ENCODE data around the gene DENND4A. TPM values are rescaled to one million over a fixed set of nuclear protein-coding genes. Genes with fewer than 3 reads are reported as not detected.
A peak's percentile ranks its signal among the peaks of the same experiment; 100 is the strongest.
"Not testable (repeated sequence)": the region's sequence is repeated elsewhere in the genome, so short reads cannot be mapped to it uniquely, and the experiment has no call there.

Gene DENND4A
- total RNA-seq, 2 donors from 2014 or later: 48.2 to 61.2 TPM

DNA sequence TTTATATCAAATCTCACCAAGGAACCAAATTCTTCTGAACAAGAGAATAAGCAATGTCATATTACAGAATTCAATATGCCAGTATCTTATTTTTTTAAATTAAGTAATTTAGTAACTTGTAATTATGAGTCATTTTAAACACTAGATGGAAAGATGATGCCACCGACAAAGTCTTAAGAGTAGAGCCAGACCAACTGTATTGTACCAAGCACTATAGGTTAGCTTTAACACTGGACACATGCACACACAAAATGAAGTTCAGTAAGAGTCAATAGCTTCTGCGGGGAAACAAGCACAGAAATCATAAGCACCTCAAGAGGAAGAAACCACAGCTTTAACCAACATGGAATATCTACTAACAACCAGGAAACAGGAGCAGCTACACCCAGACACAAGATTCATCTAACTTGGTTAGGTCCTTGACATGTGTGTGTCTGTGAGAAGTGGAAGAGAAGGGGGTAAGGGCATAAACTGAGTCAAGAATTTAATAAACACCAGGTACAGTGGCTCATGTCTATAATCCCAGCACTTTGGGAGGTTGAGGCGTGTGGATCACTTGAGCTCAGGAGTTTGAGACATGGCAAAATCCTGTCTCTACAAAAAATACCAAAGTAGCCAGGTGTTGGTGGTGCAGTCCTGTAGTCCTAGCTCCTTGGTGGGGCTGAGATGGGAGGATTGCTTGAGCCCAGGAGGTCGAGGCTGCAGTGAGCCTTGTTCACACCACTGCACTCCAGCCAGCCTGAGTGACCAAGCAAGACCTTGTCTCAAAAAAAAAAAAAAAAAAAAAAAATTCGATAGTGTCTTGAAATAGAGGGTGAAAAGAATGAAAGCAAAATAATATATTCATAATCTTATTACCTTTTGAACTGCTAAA lies 28.9 kb downstream of the DENND4A start:
- no peak overlapping the region for H3K27ac Mint-ChIP-seq
- peak; percentile 27 for ATAC-seq (replicated peaks)
- peaks cover 26% of the 10 kb centered on the region for H3K4me1 Mint-ChIP-seq
- H3K36me3 Mint-ChIP-seq (ENCODE audit: low read depth): peaks cover 42% of the 10 kb centered on the region
- no peak overlapping the region for H3K4me3 Mint-ChIP-seq
- H3K9me3 Mint-ChIP-seq: no peaks in the 10 kb centered on the region
- H3K27me3 Mint-ChIP-seq: no peaks in the 10 kb centered on the region

DNA sequence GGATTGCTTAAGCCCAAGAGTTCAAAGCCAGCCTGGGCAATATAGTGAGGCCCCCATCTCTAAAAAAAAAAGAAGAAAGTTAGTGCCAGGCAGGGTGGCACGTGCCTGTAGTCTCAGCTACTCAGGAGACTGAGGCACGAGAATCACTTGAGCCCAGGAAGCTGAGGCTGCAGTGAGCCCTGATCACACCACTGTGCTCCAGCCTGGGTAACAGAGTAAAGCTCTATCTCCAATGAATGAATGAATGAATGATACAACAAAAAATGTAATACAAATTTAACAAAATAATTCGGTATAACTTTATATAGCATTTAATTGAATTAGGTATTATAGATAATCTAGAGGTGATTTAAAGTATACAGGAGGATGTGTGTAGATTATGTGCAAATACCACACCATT lies 29.7 kb downstream of the DENND4A start:
- Mint-ChIP-seq H3K9me3 (no peaks in the 10 kb centered on the region), H3K27me3 (no peaks in the 10 kb centered on the region), H3K36me3 (ENCODE audit: low read depth) (peaks cover 45% of the 10 kb centered on the region), H3K4me1 (peaks cover 23% of the 10 kb centered on the region), H3K4me3 (no peak overlapping the region), H3K27ac (no peak overlapping the region)
- ATAC-seq (replicated peaks): no peak

DNA sequence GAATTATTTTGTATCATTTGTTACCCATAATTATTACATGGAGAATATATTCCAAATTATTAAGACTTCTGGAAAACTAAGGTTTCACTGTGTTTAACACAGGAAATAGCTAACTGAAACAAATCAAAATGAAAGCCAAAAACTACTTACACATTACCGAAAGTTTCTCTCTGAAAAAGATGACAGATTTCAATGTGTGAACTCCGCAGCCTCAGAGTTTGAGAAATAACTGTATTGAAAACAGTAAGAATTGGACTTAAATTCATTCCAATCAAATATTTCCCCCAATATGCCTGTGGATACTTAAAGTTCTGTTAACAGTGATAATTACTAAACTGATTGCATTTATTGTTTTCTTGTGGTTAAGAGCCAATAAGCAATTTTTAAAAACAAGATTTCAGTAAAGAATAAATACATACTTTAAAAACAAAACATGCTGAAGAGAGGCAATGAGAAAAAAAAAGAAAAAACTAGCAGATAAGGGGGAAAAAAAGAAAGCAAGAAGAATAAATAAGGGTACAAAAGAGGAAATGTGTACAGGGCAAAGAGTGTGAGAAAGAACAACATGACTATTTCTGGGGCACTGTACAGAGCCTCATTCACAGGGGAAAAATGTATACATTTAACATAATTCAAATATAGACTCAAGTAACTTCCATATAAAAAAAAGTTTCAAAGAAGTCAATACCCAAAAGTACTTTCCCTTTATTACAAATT lies 30.7 kb downstream of the DENND4A start:
- Mint-ChIP-seq H3K27ac (peak overlapping the region; percentile 81), H3K9me3 (no peaks in the 10 kb centered on the region), H3K36me3 (ENCODE audit: low read depth) (peaks cover 45% of the 10 kb centered on the region), H3K4me3 (peak overlapping the region; percentile 51), H3K4me1 (peaks cover 17% of the 10 kb centered on the region), H3K27me3 (no peaks in the 10 kb centered on the region)
- ATAC-seq (replicated peaks): peak; percentile 81

DNA sequence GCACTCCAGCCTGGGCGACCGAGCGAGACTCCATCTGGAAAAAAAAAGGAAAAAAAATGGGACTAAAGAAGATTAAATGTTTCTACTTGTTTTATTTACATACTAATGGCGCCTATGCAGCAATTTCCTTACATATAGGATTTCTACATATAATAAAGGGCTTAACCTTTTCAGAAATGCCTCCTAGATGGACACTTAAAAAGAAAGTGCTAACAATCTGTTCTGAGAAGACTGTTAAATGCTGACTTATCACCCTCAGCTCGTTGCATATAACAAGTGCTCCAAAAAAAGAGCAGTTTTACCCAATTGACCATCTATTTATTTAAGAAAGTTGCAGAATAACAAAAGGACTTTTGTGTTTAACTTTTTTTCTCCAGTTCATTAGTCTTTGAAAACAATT lies 32.7 kb downstream of the DENND4A start:
- peaks cover 61% of the 10 kb centered on the region for H3K36me3 Mint-ChIP-seq (ENCODE audit: low read depth)
- H3K4me1 Mint-ChIP-seq: peaks cover 11% of the 10 kb centered on the region
- no peaks in the 10 kb centered on the region for H3K27me3 Mint-ChIP-seq
- no peak overlapping the region for H3K27ac Mint-ChIP-seq
- H3K4me3 Mint-ChIP-seq: no peak overlapping the region
- H3K9me3 Mint-ChIP-seq: no peaks in the 10 kb centered on the region
- no peak for ATAC-seq (replicated peaks)

DNA sequence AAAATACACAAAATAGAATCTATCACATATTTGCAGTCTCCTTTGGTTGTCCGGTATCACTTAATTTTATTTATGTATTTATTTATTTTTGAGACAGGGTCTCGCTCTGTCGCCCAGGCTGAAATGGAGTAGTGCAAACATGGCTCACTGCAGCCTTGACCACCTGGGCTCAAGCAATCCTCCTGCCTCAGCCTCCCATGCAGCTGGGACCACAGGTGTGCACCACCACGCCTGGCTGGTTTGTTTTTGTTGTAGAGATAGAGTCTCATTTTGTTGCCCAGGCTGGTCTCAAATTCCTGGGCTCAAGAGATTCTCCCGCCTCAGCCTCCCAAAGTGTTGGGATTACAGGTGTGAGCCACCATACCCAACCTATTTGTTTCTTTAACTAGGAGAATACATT lies 33.9 kb downstream of the DENND4A start:
- Mint-ChIP-seq H3K4me1 (peaks cover 11% of the 10 kb centered on the region), H3K9me3 (no peaks in the 10 kb centered on the region), H3K36me3 (ENCODE audit: low read depth) (peaks cover 65% of the 10 kb centered on the region), H3K27me3 (no peaks in the 10 kb centered on the region), H3K4me3 (no peak overlapping the region), H3K27ac (no peak overlapping the region)
- no peak for ATAC-seq (replicated peaks)

DNA sequence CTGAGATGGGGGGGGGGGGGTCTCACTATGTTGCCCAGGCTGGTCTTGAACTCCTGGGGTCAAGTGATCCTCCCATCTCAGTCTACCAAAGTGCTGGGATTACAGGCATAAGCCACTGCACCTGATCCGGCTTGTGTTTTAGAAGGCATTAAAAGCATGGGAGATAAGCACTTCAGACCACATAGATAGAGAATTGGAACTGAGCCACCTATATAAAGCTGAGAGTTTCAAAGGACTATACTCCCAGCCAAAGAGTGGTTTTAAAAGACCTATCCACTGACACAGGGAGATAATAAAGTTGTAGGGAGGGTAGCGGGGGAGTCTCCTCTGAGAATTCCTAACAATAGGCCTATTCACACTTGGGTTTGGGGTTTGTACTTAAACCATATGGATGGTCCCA lies 34.8 kb downstream of the DENND4A start:
- ATAC-seq (replicated peaks): no peak
- peaks cover 69% of the 10 kb centered on the region for H3K36me3 Mint-ChIP-seq (ENCODE audit: low read depth)
- no peaks in the 10 kb centered on the region for H3K27me3 Mint-ChIP-seq
- no peak overlapping the region for H3K4me3 Mint-ChIP-seq
- no peaks in the 10 kb centered on the region for H3K9me3 Mint-ChIP-seq
- H3K4me1 Mint-ChIP-seq: peaks cover 6% of the 10 kb centered on the region
- H3K27ac Mint-ChIP-seq: no peak overlapping the region

DNA sequence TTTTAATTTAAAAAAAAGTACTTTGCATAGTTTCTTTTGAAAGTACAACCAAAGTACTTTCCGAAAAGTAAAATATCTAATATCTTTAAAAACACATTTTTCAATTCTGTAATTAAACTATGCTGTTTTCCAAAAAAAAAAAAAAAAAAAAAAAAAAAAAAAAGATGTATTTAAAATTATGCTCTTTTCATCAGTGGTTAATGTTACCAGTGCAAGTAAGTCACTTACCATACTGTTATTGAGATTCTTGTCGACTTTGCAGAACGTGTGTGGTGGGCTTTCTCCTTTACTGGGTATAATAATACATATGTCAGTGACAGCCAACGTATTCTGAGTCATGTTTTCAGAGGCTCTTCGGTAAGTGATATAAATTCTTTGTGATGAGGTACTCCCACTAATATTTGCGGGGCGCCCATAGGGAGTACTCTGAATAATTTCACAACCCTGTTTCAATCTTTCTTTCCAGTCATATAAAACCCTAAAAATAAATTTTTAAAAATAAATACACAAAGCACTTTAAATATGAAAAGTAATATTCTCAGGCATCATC lies 39.9 kb downstream of the DENND4A start:
- no peak for ATAC-seq (replicated peaks)
- Mint-ChIP-seq H3K36me3 (ENCODE audit: low read depth) (peaks cover 85% of the 10 kb centered on the region), H3K4me3 (no peak overlapping the region), H3K27ac (no peak overlapping the region), H3K9me3 (no peaks in the 10 kb centered on the region), H3K4me1 (no peaks in the 10 kb centered on the region), H3K27me3 (no peaks in the 10 kb centered on the region)

DNA sequence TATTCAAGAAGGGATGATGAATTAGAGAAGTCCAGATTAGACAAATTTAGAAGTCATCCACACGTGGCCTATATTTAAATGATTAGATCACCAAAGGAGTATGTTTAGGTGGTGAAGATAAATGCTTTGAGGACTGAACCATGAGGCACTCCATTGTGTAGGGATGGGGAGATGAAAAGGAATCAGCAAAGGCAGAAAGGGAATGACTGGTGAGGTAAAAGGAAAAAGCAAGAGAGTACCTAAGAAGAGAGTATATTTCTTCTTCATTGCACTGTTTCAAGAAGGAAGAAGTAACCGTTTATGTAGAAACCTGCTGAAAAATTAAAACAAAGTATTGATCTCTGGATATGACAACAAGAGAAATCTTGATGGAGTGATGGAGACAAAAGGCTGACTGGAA lies 40.7 kb downstream of the DENND4A start:
- ATAC-seq (replicated peaks): no peak
- Mint-ChIP-seq H3K9me3 (no peaks in the 10 kb centered on the region), H3K27me3 (no peaks in the 10 kb centered on the region), H3K4me3 (no peak overlapping the region), H3K27ac (no peak overlapping the region), H3K4me1 (no peaks in the 10 kb centered on the region), H3K36me3 (ENCODE audit: low read depth) (peaks cover 85% of the 10 kb centered on the region)

DNA sequence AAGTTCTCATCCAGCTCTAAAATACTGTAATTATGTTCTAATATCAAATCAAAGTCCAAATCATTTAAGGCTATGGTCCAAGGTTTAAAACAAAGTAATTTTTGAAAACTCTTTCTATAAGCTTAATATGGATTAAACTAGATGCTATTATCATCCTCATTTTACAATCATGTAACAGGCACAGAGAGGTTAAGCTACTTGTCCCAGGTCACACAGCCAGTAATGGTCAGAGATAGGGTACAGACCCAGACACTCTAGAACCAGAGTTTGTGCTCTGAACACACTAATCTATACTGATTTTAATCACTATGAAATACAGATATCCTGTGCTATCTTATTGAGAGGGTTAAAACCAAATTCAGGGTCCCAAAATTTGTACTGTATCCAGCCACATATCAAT lies 44.8 kb downstream of the DENND4A start:
- Mint-ChIP-seq H3K4me1 (no peaks in the 10 kb centered on the region), H3K27me3 (no peaks in the 10 kb centered on the region), H3K4me3 (no peak overlapping the region), H3K27ac (no peak overlapping the region), H3K36me3 (ENCODE audit: low read depth) (peaks cover 68% of the 10 kb centered on the region), H3K9me3 (no peaks in the 10 kb centered on the region)
- no peak for ATAC-seq (replicated peaks)

DNA sequence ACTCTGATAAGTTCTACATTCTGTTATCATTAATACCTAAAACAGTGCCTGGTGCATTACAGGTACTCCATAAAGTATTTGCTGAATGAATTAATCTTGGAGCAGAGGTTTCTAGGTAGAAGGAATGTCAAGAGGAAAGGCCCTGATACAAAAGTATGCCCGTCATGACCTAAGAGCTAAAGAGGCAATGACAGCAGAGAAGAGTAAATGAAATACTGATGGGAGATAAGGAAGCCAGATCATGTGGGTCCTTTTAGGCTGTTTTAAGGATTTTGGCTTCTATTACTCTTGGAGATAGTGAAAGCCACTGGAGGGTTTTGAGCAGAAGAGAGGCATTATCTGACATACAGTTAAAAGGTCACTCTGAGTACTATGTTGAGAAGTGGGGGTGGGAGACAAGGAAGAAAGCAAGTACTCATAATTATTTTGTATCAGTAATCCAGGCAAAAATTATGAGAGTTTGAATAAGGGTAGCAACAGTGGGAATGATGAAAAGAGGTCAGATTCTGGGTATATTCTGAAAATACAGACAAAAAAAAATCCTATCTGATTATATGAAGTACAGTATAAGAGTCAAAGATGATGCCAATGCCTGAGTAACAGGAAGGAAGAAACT lies 48.3 kb downstream of the DENND4A start:
- H3K4me1 Mint-ChIP-seq: no peaks in the 10 kb centered on the region
- H3K4me3 Mint-ChIP-seq: no peak overlapping the region
- no peaks in the 10 kb centered on the region for H3K27me3 Mint-ChIP-seq
- no peak for ATAC-seq (replicated peaks)
- no peaks in the 10 kb centered on the region for H3K9me3 Mint-ChIP-seq
- peaks cover 70% of the 10 kb centered on the region for H3K36me3 Mint-ChIP-seq (ENCODE audit: low read depth)
- no peak overlapping the region for H3K27ac Mint-ChIP-seq

DNA sequence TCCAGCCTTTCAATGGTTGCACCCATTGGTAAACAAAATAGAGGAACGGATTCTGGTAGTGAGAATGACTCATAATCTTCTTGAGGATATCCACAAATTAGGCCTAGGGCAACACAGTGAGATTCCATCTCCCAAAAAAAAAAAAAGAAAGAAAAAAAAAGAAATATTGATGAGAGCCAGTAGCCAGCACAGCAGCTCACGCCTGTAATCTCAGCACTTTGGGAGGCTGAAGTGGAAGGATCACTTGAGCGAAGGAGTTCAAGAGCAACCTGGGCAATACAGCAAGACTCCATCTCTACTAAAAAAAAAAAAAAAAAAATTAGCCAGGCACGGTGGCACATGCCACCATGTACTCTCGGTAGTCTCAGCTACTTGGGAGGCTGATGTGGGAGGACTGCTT lies 51.9 kb downstream of the DENND4A start:
- Mint-ChIP-seq H3K27ac (no peak overlapping the region), H3K4me3 (no peak overlapping the region), H3K27me3 (no peaks in the 10 kb centered on the region), H3K9me3 (no peaks in the 10 kb centered on the region), H3K36me3 (ENCODE audit: low read depth) (peaks cover 80% of the 10 kb centered on the region), H3K4me1 (no peaks in the 10 kb centered on the region)
- ATAC-seq (replicated peaks): no peak

DNA sequence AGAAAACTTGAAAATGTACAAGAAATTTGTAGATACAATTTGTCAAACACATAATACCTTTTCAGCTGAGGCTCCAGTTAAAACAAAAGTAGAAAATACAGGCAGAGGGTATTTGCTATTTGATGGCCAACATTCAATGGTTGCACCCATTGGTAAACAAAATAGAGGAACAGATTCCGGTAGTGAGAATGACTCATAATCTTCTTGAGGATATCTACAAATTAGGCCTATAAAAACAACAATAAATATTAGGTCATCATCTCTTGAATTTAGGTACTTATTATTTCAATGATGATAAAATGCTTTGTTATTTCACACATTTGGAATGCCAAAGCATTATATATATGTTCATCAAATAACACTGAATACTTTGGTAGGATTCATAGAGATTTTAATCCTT lies 53.4 kb downstream of the DENND4A start:
- Mint-ChIP-seq H3K9me3 (no peaks in the 10 kb centered on the region), H3K27me3 (no peaks in the 10 kb centered on the region), H3K4me3 (no peak overlapping the region), H3K36me3 (ENCODE audit: low read depth) (peaks cover 92% of the 10 kb centered on the region), H3K27ac (no peak overlapping the region), H3K4me1 (no peaks in the 10 kb centered on the region)
- no peak for ATAC-seq (replicated peaks)

DNA sequence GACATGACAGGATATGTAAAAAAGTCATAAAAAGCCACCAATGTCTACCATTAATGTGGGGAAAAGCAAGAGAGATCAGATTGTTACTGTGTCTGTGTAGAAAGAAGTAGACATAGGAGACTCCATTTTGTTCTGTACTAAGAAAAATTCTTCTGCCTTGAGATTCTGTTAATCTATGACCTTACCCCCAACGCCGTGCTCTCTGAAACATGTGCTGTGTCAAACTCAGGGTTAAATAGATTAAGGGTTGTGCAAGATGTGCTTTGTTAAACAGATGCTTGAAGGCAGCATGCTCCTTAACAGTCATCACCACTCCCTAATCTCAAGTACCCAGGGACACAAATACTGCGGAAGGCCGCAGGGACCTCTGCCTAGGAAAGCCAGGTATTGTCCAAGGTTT lies 58.5 kb downstream of the DENND4A start:
- H3K36me3 Mint-ChIP-seq (ENCODE audit: low read depth): peaks cover 87% of the 10 kb centered on the region
- H3K27me3 Mint-ChIP-seq; H3K4me1 Mint-ChIP-seq; H3K27ac Mint-ChIP-seq; H3K4me3 Mint-ChIP-seq; H3K9me3 Mint-ChIP-seq; ATAC-seq (replicated peaks): not testable (repeated sequence)

DNA sequence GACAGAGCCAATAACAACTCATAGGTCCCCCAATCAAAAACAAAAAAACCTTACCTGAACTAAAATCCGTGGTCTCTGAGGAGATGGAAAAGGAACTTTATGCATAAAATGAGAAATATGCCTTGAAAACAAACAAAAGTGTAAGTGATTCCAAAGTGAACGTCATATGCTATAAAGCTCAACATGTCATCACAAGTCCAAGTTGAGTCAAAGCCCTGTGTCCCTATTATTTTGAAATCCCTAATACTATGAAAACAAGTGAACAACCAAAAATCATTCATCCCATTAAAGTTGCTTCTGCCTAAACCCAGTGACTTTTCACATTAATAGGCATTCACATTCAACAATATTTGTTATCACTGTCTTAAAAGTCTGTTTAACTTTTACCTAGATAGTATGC lies 59.4 kb downstream of the DENND4A start:
- no peaks in the 10 kb centered on the region for H3K4me1 Mint-ChIP-seq
- no peak for ATAC-seq (replicated peaks)
- H3K27ac Mint-ChIP-seq: no peak overlapping the region
- no peak overlapping the region for H3K4me3 Mint-ChIP-seq
- H3K9me3 Mint-ChIP-seq: no peaks in the 10 kb centered on the region
- H3K36me3 Mint-ChIP-seq (ENCODE audit: low read depth): peaks cover 85% of the 10 kb centered on the region
- no peaks in the 10 kb centered on the region for H3K27me3 Mint-ChIP-seq

All from activated T-helper 17 cell treated with anti-CD3 and anti-CD28 coated beads, Interleukin-2, amount 50 U/mL, for 72 hours (primary cell).